HEK293 (cell line): ENCODE results near the gene KCNJ9.

Experiments used
- HOXD13 ChIP-seq: sonication (generic); formaldehyde crosslinking; IDR thresholded peaks from 2 replicates; pipeline ENCODE4 v1.8.0; 2022; ENCODE audit warnings: missing genetic modification reagents, borderline replicate concordance
- KLF1 ChIP-seq: fragments of 450-650 bp; formaldehyde crosslinking; IDR thresholded peaks from 2 replicates; pipeline ENCODE4 v1.5.1; 2016; ENCODE audit warnings: missing biosample characterization, missing genetic modification characterization
- ZNF174 ChIP-seq: fragments of 450-650 bp; formaldehyde crosslinking; IDR thresholded peaks from 2 replicates; pipeline ENCODE4 v1.5.0; 2017; ENCODE audit warnings: missing biosample characterization, mild to moderate bottlenecking, missing genetic modification characterization
- ZNF549 ChIP-seq: fragments of 450-650 bp; IDR thresholded peaks from 2 replicates; pipeline ENCODE4 v1.5.1; 2018; ENCODE audit warnings: missing biosample characterization, missing genetic modification characterization, mild to moderate bottlenecking, inconsistent platforms, moderate library complexity
- ZNF701 ChIP-seq: fragments of 450-650 bp; formaldehyde crosslinking; IDR thresholded peaks from 2 replicates; pipeline ENCODE4 v1.5.1; 2016; ENCODE audit warnings: missing biosample characterization, missing genetic modification characterization
- ZNF768 ChIP-seq: fragments of 450-650 bp; formaldehyde crosslinking; IDR thresholded peaks from 2 replicates; pipeline ENCODE4 v1.5.1; 2018; ENCODE audit warnings: missing biosample characterization, mild to moderate bottlenecking, missing genetic modification characterization
- TF ChIP-seq, protein P1 (sequence below): fragments of 450-650 bp; formaldehyde crosslinking; IDR thresholded peaks from 2 replicates; pipeline ENCODE4 v1.5.1; 2016; ENCODE audit warnings: missing biosample characterization, missing genetic modification characterization
- TF ChIP-seq, protein P2 (sequence below): fragments of 450-650 bp; formaldehyde crosslinking; conservative IDR thresholded peaks from 2 replicates; pipeline ENCODE4 v1.5.1; 2016; ENCODE audit warnings: low read depth, missing biosample characterization, missing genetic modification characterization
- TF ChIP-seq, protein P3 (sequence below): fragments of 450-650 bp; IDR thresholded peaks from 2 replicates; pipeline ENCODE4 v1.5.1; 2018; ENCODE audit warnings: missing biosample characterization, mild to moderate bottlenecking, missing genetic modification characterization
- TF ChIP-seq, protein P4 (sequence below): fragments of 450-650 bp; formaldehyde crosslinking; IDR thresholded peaks from 2 replicates; pipeline ENCODE4 v1.5.1; 2016; ENCODE audit warnings: missing biosample characterization, missing genetic modification characterization

DNA sequence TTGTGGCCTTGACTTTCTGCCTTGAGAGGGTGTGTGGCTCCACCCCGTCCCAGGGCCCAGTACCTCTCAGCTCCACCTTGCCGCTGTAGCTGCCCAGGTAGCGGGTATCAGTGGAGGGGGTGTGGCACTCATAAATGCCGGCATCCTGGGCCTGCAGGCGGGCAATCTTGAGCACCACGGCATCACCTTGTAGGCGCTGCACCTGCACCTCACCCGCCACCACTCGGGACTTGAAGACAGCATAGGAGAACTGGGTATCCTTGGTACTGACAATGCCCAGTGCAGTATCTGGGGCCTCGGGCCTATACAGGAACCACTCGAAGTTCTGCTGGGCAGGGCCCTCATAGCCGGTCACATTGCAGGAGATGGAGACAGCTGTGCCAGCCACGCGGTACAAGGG lies 13.5 kb downstream of the KCNJ9 start:
- TF ChIP-seq, protein P1, sequence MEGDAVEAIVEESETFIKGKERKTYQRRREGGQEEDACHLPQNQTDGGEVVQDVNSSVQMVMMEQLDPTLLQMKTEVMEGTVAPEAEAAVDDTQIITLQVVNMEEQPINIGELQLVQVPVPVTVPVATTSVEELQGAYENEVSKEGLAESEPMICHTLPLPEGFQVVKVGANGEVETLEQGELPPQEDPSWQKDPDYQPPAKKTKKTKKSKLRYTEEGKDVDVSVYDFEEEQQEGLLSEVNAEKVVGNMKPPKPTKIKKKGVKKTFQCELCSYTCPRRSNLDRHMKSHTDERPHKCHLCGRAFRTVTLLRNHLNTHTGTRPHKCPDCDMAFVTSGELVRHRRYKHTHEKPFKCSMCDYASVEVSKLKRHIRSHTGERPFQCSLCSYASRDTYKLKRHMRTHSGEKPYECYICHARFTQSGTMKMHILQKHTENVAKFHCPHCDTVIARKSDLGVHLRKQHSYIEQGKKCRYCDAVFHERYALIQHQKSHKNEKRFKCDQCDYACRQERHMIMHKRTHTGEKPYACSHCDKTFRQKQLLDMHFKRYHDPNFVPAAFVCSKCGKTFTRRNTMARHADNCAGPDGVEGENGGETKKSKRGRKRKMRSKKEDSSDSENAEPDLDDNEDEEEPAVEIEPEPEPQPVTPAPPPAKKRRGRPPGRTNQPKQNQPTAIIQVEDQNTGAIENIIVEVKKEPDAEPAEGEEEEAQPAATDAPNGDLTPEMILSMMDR, result no peak
- TF ChIP-seq HOXD13, result no peak
- TF ChIP-seq, protein P2, sequence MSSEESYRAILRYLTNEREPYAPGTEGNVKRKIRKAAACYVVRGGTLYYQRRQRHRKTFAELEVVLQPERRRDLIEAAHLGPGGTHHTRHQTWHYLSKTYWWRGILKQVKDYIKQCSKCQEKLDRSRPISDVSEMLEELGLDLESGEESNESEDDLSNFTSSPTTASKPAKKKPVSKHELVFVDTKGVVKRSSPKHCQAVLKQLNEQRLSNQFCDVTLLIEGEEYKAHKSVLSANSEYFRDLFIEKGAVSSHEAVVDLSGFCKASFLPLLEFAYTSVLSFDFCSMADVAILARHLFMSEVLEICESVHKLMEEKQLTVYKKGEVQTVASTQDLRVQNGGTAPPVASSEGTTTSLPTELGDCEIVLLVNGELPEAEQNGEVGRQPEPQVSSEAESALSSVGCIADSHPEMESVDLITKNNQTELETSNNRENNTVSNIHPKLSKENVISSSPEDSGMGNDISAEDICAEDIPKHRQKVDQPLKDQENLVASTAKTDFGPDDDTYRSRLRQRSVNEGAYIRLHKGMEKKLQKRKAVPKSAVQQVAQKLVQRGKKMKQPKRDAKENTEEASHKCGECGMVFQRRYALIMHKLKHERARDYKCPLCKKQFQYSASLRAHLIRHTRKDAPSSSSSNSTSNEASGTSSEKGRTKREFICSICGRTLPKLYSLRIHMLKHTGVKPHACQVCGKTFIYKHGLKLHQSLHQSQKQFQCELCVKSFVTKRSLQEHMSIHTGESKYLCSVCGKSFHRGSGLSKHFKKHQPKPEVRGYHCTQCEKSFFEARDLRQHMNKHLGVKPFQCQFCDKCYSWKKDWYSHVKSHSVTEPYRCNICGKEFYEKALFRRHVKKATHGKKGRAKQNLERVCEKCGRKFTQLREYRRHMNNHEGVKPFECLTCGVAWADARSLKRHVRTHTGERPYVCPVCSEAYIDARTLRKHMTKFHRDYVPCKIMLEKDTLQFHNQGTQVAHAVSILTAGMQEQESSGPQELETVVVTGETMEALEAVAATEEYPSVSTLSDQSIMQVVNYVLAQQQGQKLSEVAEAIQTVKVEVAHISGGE (tag by site-specific recombination), result no peak
- no peak for TF ChIP-seq ZNF768
- TF ChIP-seq ZNF701, result no peak
- TF ChIP-seq, protein P3, sequence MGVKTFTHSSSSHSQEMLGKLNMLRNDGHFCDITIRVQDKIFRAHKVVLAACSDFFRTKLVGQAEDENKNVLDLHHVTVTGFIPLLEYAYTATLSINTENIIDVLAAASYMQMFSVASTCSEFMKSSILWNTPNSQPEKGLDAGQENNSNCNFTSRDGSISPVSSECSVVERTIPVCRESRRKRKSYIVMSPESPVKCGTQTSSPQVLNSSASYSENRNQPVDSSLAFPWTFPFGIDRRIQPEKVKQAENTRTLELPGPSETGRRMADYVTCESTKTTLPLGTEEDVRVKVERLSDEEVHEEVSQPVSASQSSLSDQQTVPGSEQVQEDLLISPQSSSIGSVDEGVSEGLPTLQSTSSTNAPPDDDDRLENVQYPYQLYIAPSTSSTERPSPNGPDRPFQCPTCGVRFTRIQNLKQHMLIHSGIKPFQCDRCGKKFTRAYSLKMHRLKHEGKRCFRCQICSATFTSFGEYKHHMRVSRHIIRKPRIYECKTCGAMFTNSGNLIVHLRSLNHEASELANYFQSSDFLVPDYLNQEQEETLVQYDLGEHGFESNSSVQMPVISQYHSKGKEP, result no peak
- TF ChIP-seq, protein P4, sequence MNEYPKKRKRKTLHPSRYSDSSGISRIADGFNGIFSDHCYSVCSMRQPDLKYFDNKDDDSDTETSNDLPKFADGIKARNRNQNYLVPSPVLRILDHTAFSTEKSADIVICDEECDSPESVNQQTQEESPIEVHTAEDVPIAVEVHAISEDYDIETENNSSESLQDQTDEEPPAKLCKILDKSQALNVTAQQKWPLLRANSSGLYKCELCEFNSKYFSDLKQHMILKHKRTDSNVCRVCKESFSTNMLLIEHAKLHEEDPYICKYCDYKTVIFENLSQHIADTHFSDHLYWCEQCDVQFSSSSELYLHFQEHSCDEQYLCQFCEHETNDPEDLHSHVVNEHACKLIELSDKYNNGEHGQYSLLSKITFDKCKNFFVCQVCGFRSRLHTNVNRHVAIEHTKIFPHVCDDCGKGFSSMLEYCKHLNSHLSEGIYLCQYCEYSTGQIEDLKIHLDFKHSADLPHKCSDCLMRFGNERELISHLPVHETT, result no peak
- TF ChIP-seq ZNF174 (tag by site-specific recombination), result no peak
- TF ChIP-seq KLF1, result no peak
- no peak for TF ChIP-seq ZNF549 (tag by site-specific recombination)
